ENCODE data around the gene FAM124B.

The FAM124B gene

GRCh38 chr2:224444021-224444420 lies 42.1 kb upstream of the FAM124B start:
- H3K36me3 ChIP-seq (ENCODE audit: low read depth) = no peaks in the 10 kb centered on the region
- DNase-seq (ENCODE audit: low spot score) (no peak), ATAC-seq (ENCODE audit: low read depth) (no peak)
- H3K27me3 ChIP-seq (ENCODE audit: insufficient read depth, poor library complexity, severe bottlenecking) = no peaks in the 10 kb centered on the region
- H3K4me1 ChIP-seq (ENCODE audit: insufficient read depth, poor library complexity, severe bottlenecking) = no peaks in the 10 kb centered on the region
- no peak overlapping the region for H3K4me3 ChIP-seq (ENCODE audit: severe bottlenecking)
- TF ChIP-seq CTCF (IDR thresholded peaks at IDR 0.05; ENCODE audit: poor library complexity, severe bottlenecking) = no peak
- H3K9me3 ChIP-seq (ENCODE audit: severe bottlenecking) = no peaks in the 10 kb centered on the region
- H3K27ac ChIP-seq (ENCODE audit: poor library complexity, severe bottlenecking) = no peak overlapping the region

- H3K4me3 ChIP-seq (ENCODE audit: severe bottlenecking) = peak overlapping the region; percentile 35
- no peak overlapping the region for H3K27ac ChIP-seq (ENCODE audit: poor library complexity, severe bottlenecking)
- DNase-seq (ENCODE audit: low spot score) = no peak
- peak; percentile 62 for ATAC-seq (ENCODE audit: low read depth)
- H3K9me3 ChIP-seq (ENCODE audit: severe bottlenecking) = no peaks in the 10 kb centered on the region
- H3K4me1 ChIP-seq (ENCODE audit: insufficient read depth, poor library complexity, severe bottlenecking) = no peaks in the 10 kb centered on the region
- no peaks in the 10 kb centered on the region for H3K27me3 ChIP-seq (ENCODE audit: insufficient read depth, poor library complexity, severe bottlenecking)
- no peak for TF ChIP-seq CTCF (IDR thresholded peaks at IDR 0.05; ENCODE audit: poor library complexity, severe bottlenecking)
- no peaks in the 10 kb centered on the region for H3K36me3 ChIP-seq (ENCODE audit: low read depth)
These were observed 40.4 kb upstream of the FAM124B start for GRCh38 chr2:224442071-224442967.

- no peaks in the 10 kb centered on the region for H3K27me3 ChIP-seq (ENCODE audit: insufficient read depth, poor library complexity, severe bottlenecking)
- DNase-seq (ENCODE audit: low spot score) = no peak
- H3K4me3 ChIP-seq (ENCODE audit: severe bottlenecking) = no peak overlapping the region
- H3K9me3 ChIP-seq (ENCODE audit: severe bottlenecking) = no peaks in the 10 kb centered on the region
- no peak for TF ChIP-seq CTCF (IDR thresholded peaks at IDR 0.05; ENCODE audit: poor library complexity, severe bottlenecking)
- no peak for ATAC-seq (ENCODE audit: low read depth)
- no peak overlapping the region for H3K27ac ChIP-seq (ENCODE audit: poor library complexity, severe bottlenecking)
- no peaks in the 10 kb centered on the region for H3K4me1 ChIP-seq (ENCODE audit: insufficient read depth, poor library complexity, severe bottlenecking)
- H3K36me3 ChIP-seq (ENCODE audit: low read depth) = no peaks in the 10 kb centered on the region
These were observed 39.1 kb upstream of the FAM124B start for GRCh38 chr2:224440988-224441387.

- Histone ChIP-seq H3K4me3 (ENCODE audit: severe bottlenecking) (no peak overlapping the region), H3K36me3 (ENCODE audit: low read depth) (no peaks in the 10 kb centered on the region), H3K4me1 (ENCODE audit: insufficient read depth, poor library complexity, severe bottlenecking) (no peaks in the 10 kb centered on the region), H3K27ac (ENCODE audit: poor library complexity, severe bottlenecking) (no peak overlapping the region), H3K27me3 (ENCODE audit: insufficient read depth, poor library complexity, severe bottlenecking) (no peaks in the 10 kb centered on the region), H3K9me3 (ENCODE audit: severe bottlenecking) (no peaks in the 10 kb centered on the region)
- no peak for DNase-seq (ENCODE audit: low spot score)
- ATAC-seq (ENCODE audit: low read depth) = no peak
- TF ChIP-seq CTCF (IDR thresholded peaks at IDR 0.05; ENCODE audit: poor library complexity, severe bottlenecking) = no peak
These were observed 36.8 kb upstream of the FAM124B start for GRCh38 chr2:224438726-224439125.

GRCh38 chr2:224436634-224437033 lies 34.7 kb upstream of the FAM124B start:
- H3K36me3 ChIP-seq (ENCODE audit: low read depth) = no peaks in the 10 kb centered on the region

More at GRCh38 chr2:224436634-224437033, 34.7 kb upstream of the FAM124B start:
- Histone ChIP-seq H3K27ac (ENCODE audit: poor library complexity, severe bottlenecking) (no peak overlapping the region), H3K27me3 (ENCODE audit: insufficient read depth, poor library complexity, severe bottlenecking) (no peaks in the 10 kb centered on the region), H3K4me3 (ENCODE audit: severe bottlenecking) (no peak overlapping the region), H3K9me3 (ENCODE audit: severe bottlenecking) (no peaks in the 10 kb centered on the region), H3K4me1 (ENCODE audit: insufficient read depth, poor library complexity, severe bottlenecking) (no peaks in the 10 kb centered on the region)
- TF ChIP-seq CTCF (IDR thresholded peaks at IDR 0.05; ENCODE audit: poor library complexity, severe bottlenecking) = no peak
- ATAC-seq (ENCODE audit: low read depth) (peak; percentile 85), DNase-seq (ENCODE audit: low spot score) (no peak)

Measured in RWPE2 (cell line).